Measurements from ENCODE around the gene ROR1. TPM values are rescaled to one million over a fixed set of nuclear protein-coding genes. Genes with fewer than 3 reads are reported as not detected.

The ROR1 gene
- total RNA-seq, 1 experiment from 2014 or later, result 19.0 TPM

DNA sequence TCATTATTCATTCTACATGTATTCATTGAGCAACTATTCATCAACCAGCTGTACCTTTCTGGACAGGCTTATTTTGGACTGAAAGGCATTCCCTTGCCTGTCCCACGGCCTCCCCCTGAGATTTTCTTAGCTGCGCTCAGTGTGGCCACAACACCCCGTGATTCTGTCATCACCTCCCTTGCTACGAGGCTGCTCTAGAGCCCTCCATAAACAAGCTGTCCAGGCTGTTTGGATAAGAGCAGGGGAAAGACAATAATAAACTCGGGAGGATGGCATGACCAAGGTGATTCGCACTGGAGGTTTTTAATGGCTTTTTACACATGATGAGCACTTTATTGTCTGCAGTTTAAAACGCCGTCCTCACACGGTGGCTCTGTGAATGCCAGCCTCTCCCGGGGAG is 139.7 kb downstream of the ROR1 start:
- Histone ChIP-seq H3K36me3 (ENCODE audit: low read depth) (0 out of 2 replicates have a peak, but pooled peaks cover 8% of the 10 kb centered on the region), H4K20me1 (ENCODE audit: insufficient read depth) (no peaks in the 10 kb centered on the region), H3K4me3 (no peak overlapping the region), H3K9me2 (ENCODE audit: insufficient read depth) (no peaks in the 10 kb centered on the region), H3K4me1 (replicated peaks; ENCODE audit: insufficient read depth) (peaks cover 20% of the 10 kb centered on the region), H3K27ac (no peak overlapping the region), H3K4me2 (no peak overlapping the region), H3K79me2 (ENCODE audit: low read depth) (peaks cover 25% of the 10 kb centered on the region; the same call in 1 of the 2 replicates), H2AFZ (no peak overlapping the region), H3F3A (ENCODE audit: insufficient read depth, low read depth) (peaks cover under 1% of the 10 kb centered on the region; the same call in 1 of the 2 replicates), H3K27me3 (ENCODE audit: insufficient read depth, low read depth) (no peaks in the 10 kb centered on the region), H3K9me3 (ENCODE audit: insufficient read depth, low read depth) (no peaks in the 10 kb centered on the region)
- no peak for DNase-seq
- TF ChIP-seq EZH2 (IDR thresholded peaks at IDR 0.05; ENCODE audit: low read depth), result no peak
- TF ChIP-seq CTCF (conservative IDR thresholded peaks at IDR 0.05), result no peak
- ChIA-PET POLR2A (ENCODE audit: unreplicated experiment) (no interaction called here), CTCF (no interaction called here)
- no TSS peak for BruUV-seq (replicated peaks)
- intact Hi-C loops (cut with micrococcal nuclease; ENCODE audit: unreplicated experiment), result no loop called here

DNA sequence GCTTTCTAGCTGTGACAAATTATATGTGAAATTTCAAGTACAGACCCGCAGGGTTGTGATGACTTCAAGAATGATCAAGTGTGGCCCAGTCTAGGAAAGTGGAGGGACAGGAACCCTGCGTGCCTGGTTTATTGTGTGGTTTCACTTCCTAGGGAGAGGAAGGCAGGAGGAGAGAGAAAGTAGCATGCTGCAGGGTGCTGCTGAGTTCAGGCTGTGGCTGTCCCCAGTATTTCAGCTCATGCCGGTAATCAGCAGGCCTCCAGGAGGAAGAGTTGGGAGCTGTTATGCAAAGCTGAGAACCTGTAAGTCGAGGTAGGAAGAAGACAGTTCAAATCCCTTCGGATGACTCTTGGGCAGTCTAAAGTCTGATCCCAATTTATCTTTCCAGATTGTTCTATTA is 140.4 kb downstream of the ROR1 start:
- no peak for TF ChIP-seq EZH2 (IDR thresholded peaks at IDR 0.05; ENCODE audit: low read depth)
- no peak for TF ChIP-seq CTCF (conservative IDR thresholded peaks at IDR 0.05)
- DNase-seq, result no peak
- Histone ChIP-seq H4K20me1 (ENCODE audit: insufficient read depth) (no peaks in the 10 kb centered on the region), H3K4me3 (no peak overlapping the region), H2AFZ (no peak overlapping the region), H3K4me2 (no peak overlapping the region), H3K27ac (no peak overlapping the region), H3K9me2 (ENCODE audit: insufficient read depth) (no peaks in the 10 kb centered on the region), H3K27me3 (ENCODE audit: insufficient read depth, low read depth) (no peaks in the 10 kb centered on the region), H3K9me3 (ENCODE audit: insufficient read depth, low read depth) (no peaks in the 10 kb centered on the region), H3K36me3 (ENCODE audit: low read depth) (0 out of 2 replicates have a peak, but pooled peaks cover 8% of the 10 kb centered on the region), H3F3A (ENCODE audit: insufficient read depth, low read depth) (peaks cover 6% of the 10 kb centered on the region; the same call in 1 of the 2 replicates), H3K4me1 (replicated peaks; ENCODE audit: insufficient read depth) (peaks cover 27% of the 10 kb centered on the region), H3K79me2 (ENCODE audit: low read depth) (peaks cover 32% of the 10 kb centered on the region; the same call in 1 of the 2 replicates)
- intact Hi-C loops (cut with micrococcal nuclease; ENCODE audit: unreplicated experiment), result no loop called here
- ChIA-PET POLR2A (ENCODE audit: unreplicated experiment) (no interaction called here), CTCF (no interaction called here)
- BruUV-seq (replicated peaks), result no TSS peak

- no peaks in the 10 kb centered on the region for H3K9me2 ChIP-seq (ENCODE audit: insufficient read depth)
- POLR2A ChIA-PET (ENCODE audit: unreplicated experiment), result no interaction called here
- no peak for DNase-seq
- H3K36me3 ChIP-seq (ENCODE audit: low read depth), result 0 out of 2 replicates have a peak, but pooled peaks cover 8% of the 10 kb centered on the region
- no peak overlapping the region for H3K4me3 ChIP-seq
- no peaks in the 10 kb centered on the region for H4K20me1 ChIP-seq (ENCODE audit: insufficient read depth)
- intact Hi-C loops (cut with micrococcal nuclease; ENCODE audit: unreplicated experiment), result no loop called here
- TF ChIP-seq CTCF (conservative IDR thresholded peaks at IDR 0.05), result no peak
- no peak for TF ChIP-seq EZH2 (IDR thresholded peaks at IDR 0.05; ENCODE audit: low read depth)
- H3K4me2 ChIP-seq, result no peak overlapping the region
- H3K27ac ChIP-seq, result no peak overlapping the region
- peaks cover 31% of the 10 kb centered on the region for H3K4me1 ChIP-seq (replicated peaks; ENCODE audit: insufficient read depth)
- CTCF ChIA-PET, result no interaction called here
- peaks cover 11% of the 10 kb centered on the region for H3F3A ChIP-seq (ENCODE audit: insufficient read depth, low read depth)
- H3K27me3 ChIP-seq (ENCODE audit: insufficient read depth, low read depth), result no peaks in the 10 kb centered on the region
- peaks cover 32% of the 10 kb centered on the region; the same call in 1 of the 2 replicates for H3K79me2 ChIP-seq (ENCODE audit: low read depth)
- BruUV-seq (replicated peaks), result no TSS peak
- H2AFZ ChIP-seq, result no peak overlapping the region
- no peaks in the 10 kb centered on the region for H3K9me3 ChIP-seq (ENCODE audit: insufficient read depth, low read depth)
Observed at GRCh38 chr1:63914706-63915105, 140.9 kb downstream of the ROR1 start.
